Omental fat pad (tissue), 4 donors: Measurements from ENCODE around the gene MYBPHL. TPM values are rescaled to one million over a fixed set of nuclear protein-coding genes. Genes with fewer than 3 reads are reported as not detected.
A peak's percentile ranks its signal among the peaks of the same experiment; 100 is the strongest.

Source experiments
- ATAC-seq: fragments of 150-250 bp; one replicate; pipeline ENCODE4 v1.9.1; 2016; ENCODE audit warnings: mild to moderate bottlenecking, moderate library complexity; ENCODE audit not compliant: low FRiP score
- DNase-seq: peaks from one replicate; pipeline ENCODE4 v3.0.0-alpha.2; 2019; ENCODE audit warnings: low spot score
- CTCF ChIP-seq, 3 donors: fragments of 450-650 bp; IDR thresholded peaks; one replicate each; pipeline ENCODE4 v1.5.1; 2016 to 2017; ENCODE audit warnings: antibody characterized with exemption in 3 of 3, mild to moderate bottlenecking in 3 of 3, moderate library complexity in 2 of 3
- total RNA-seq, 4 donors: library from RNA; depleted of rRNA; stranded (reverse); fragments of >200 nt; gene quantifications; one replicate each; pipeline ENCODE4 v1.1.0, GENCODE V29; 2016

Gene MYBPHL
- total RNA-seq, 4 donors from 2014 or later: not detected

- TF ChIP-seq CTCF (IDR thresholded peaks at IDR 0.05): no peak
- ATAC-seq (no peak), DNase-seq (no peak)
These were observed 55.3 kb downstream of the MYBPHL start for GRCh38 chr1:109251277-109252166.

- ATAC-seq: no peak
- TF ChIP-seq CTCF (IDR thresholded peaks at IDR 0.05): no peak
These were observed 56.1 kb downstream of the MYBPHL start for GRCh38 chr1:109250454-109251276.

GRCh38 chr1:109249654-109250401 is 57.0 kb downstream of the MYBPHL start:
- TF ChIP-seq CTCF (IDR thresholded peaks at IDR 0.05): no peak
- DNase-seq: no peak
- peak; percentile 37 for ATAC-seq

More at GRCh38 chr1:109250454-109251276, 56.1 kb downstream of the MYBPHL start:
- DNase-seq: no peak

- no peak for TF ChIP-seq CTCF (IDR thresholded peaks at IDR 0.05)
- ATAC-seq (no peak), DNase-seq (no peak)
These were observed 57.8 kb downstream of the MYBPHL start, which contains the start of gene CELSR2 for GRCh38 chr1:109248797-109249629. TSS of gene CELSR2 (plus strand) at chr1:109249539. CDS start at chr1:109250080, 541 bp downstream.

- no peak for TF ChIP-seq CTCF (IDR thresholded peaks at IDR 0.05)
- DNase-seq (no peak), ATAC-seq (no peak)
These were observed 58.4 kb downstream of the MYBPHL start for GRCh38 chr1:109248444-109248796.
